B cell (primary cell): ENCODE data around the gene TTC32. TPM values are rescaled to one million over a fixed set of nuclear protein-coding genes. Genes with fewer than 3 reads are reported as not detected.

ENCODE experiments used
- ATAC-seq: fragments of 200-7000 bp; cut with Tn5 transposase; one replicate; pipeline ENCODE4 v1.10.0; 2021; ENCODE audit warnings: low read depth, mild to moderate bottlenecking, moderate number of reproducible peaks, moderate library complexity
- CTCF ChIA-PET: fragments of 350-600 bp; sonication (Branson Sonifier 250); formaldehyde crosslinking; loops from one replicate; lab custom pipeline; 2021; ENCODE audit warnings: antibody characterized with exemption, inconsistent platforms; lab: Charles Lee
- POLR2A ChIA-PET: fragments of 350-600 bp; sonication (Branson Sonifier 250); formaldehyde crosslinking; loops from one replicate; lab custom pipeline; 2021; ENCODE audit warnings: antibody characterized with exemption; lab: Charles Lee
- DNase-seq: peaks from one replicate; pipeline ENCODE4 v3.0.0; 2013
- H2AFZ ChIP-seq: 2 replicates; pipeline ENCODE4 v1.6.1; 2012; ENCODE audit warnings: mild to moderate bottlenecking, low read depth, low read length; ENCODE audit not compliant: insufficient read depth, poor library complexity, severe bottlenecking
- H3K27ac ChIP-seq, 2 donors: 1 replicate in 1 of 2; 2 replicates in 1 of 2; pipeline ENCODE4 v1.5.1; 2012 to 2013; ENCODE audit warnings: low read length in 2 of 2, mild to moderate bottlenecking in 2 of 2, moderate library complexity in 1 of 2
- H3K27me3 ChIP-seq, 4 experiments: fragments of 200-600 bp in 1 of 4; sonication (generic) in 1 of 4; replicated peaks in 1 of 4; 1 replicate in 2 of 4; 2 replicates in 2 of 4; pipeline versions ENCODE4 v1.6.1 to v1.7.0; 2013 to 2016; ENCODE audit warnings: low read length in 3 of 4, mild to moderate bottlenecking in 2 of 4, mixed read lengths in 1 of 4, moderate library complexity in 1 of 4; ENCODE audit not compliant: insufficient read depth in 4 of 4, control insufficient read depth in 3 of 4; ENCODE audit errors: control extremely low read depth in 1 of 4
- H3K36me3 ChIP-seq, 2 experiments: replicated peaks in 1 of 2; 1 replicate in 1 of 2; 2 replicates in 1 of 2; pipeline versions ENCODE4 v1.6.1 to v1.7.1; 2013; ENCODE audit warnings: low read length in 1 of 2; ENCODE audit not compliant: insufficient read depth in 2 of 2, control insufficient read depth in 1 of 2; ENCODE audit errors: control extremely low read depth in 1 of 2, extremely low read depth in 1 of 2
- H3K4me1 ChIP-seq, 2 donors: fragments of 200-600 bp in 1 of 2; sonication (generic) in 1 of 2; 1 replicate in 1 of 2; 2 replicates in 1 of 2; pipeline versions ENCODE4 v1.5.1 to v1.6.1; 2013 to 2017; ENCODE audit warnings: low read length in 2 of 2; ENCODE audit not compliant: control insufficient read depth in 2 of 2, insufficient read depth in 2 of 2
- H3K4me2 ChIP-seq: replicated peaks from 2 replicates; pipeline ENCODE3; 2012; ENCODE audit warnings: mild to moderate bottlenecking, low read depth, low read length; ENCODE audit not compliant: poor library complexity, severe bottlenecking
- H3K4me3 ChIP-seq, 5 experiments: fragments of 200-600 bp in 1 of 5; sonication (generic) in 1 of 5; 1 replicate in 3 of 5; 2 replicates in 2 of 5; pipeline versions ENCODE4 v1.5.1 to v1.7.0; 2011 to 2016; ENCODE audit warnings: low read length in 4 of 5, mild to moderate bottlenecking in 4 of 5, low read depth in 2 of 5, control low read depth in 1 of 5, moderate library complexity in 1 of 5; ENCODE audit not compliant: insufficient read depth in 1 of 5; ENCODE audit errors: control extremely low read depth in 1 of 5, extremely low read depth in 1 of 5
- H3K79me2 ChIP-seq: fragments of 200-600 bp; sonication (generic); one replicate; pipeline ENCODE4 v1.6.0; 2016; ENCODE audit warnings: low read length; ENCODE audit not compliant: control insufficient read depth, insufficient read depth
- H3K9ac ChIP-seq: fragments of 200-600 bp; sonication (generic); 2 replicates; pipeline ENCODE4 v1.6.1; 2017; ENCODE audit warnings: mild to moderate bottlenecking, low read length, moderate library complexity
- H3K9me3 ChIP-seq, 3 donors: one replicate each; pipeline versions ENCODE4 v1.6.1 to v1.7.1; 2013; ENCODE audit warnings: low read length in 2 of 3; ENCODE audit not compliant: control insufficient read depth in 2 of 3, insufficient read depth in 1 of 3; ENCODE audit errors: control extremely low read depth in 1 of 3
- H4K20me1 ChIP-seq: 2 replicates; pipeline ENCODE4 v1.6.0; 2012; ENCODE audit warnings: mild to moderate bottlenecking, low read length; ENCODE audit not compliant: insufficient read depth, control insufficient read depth, poor library complexity, severe bottlenecking
- H3K27ac Mint-ChIP-seq: one replicate; pipeline ENCODE4 v1.8.0; 2021; ENCODE audit warnings: mixed read lengths
- H3K27me3 Mint-ChIP-seq: one replicate; pipeline ENCODE4 v1.8.0; 2021; ENCODE audit warnings: mixed read lengths
- H3K4me1 Mint-ChIP-seq: one replicate; pipeline ENCODE4 v1.8.0; 2021; ENCODE audit warnings: mixed read lengths
- H3K4me3 Mint-ChIP-seq: one replicate; pipeline ENCODE4 v1.8.0; 2021; ENCODE audit warnings: mixed read lengths
- H3K9me3 Mint-ChIP-seq: one replicate; pipeline ENCODE4 v1.8.0; 2022; ENCODE audit warnings: mixed read lengths; ENCODE audit not compliant: insufficient read depth
- CTCF ChIP-seq: fragments of 200-600 bp; IDR thresholded peaks from one replicate; pipeline ENCODE4 v1.8.0; 2022; ENCODE audit warnings: antibody characterized with exemption, mild to moderate bottlenecking
- EZH2 ChIP-seq: IDR thresholded peaks from 2 replicates; pipeline ENCODE4 v1.6.1; 2012; ENCODE audit warnings: borderline replicate concordance, low read depth, mild to moderate bottlenecking, moderate library complexity, low read length; ENCODE audit not compliant: insufficient read depth, poor library complexity, severe bottlenecking
- WGBS: methylation state at CpG from one replicate; pipeline ENCODE4 v1.1.5; 2013; ENCODE audit warnings: missing lambda C conversion rate; ENCODE audit not compliant: insufficient coverage; 5-methylcytosine and 5-hydroxymethylcytosine counted together
- intact Hi-C: fragments of 100-400 bp; cut with micrococcal nuclease; formaldehyde crosslinking; loops from one replicate; pipeline ENCODE4 v1.10.0; 2022
- polyA plus RNA-seq: library from polyadenylated mRNA; depleted of rRNA; stranded (reverse); fragments of >200 nt; gene quantifications from 2 replicates; pipeline ENCODE4 v1.2.3, GENCODE V29; 2012
- total RNA-seq, 2 donors: library from RNA; stranded (reverse); fragments of 120-200 nt in 1 of 2; gene quantifications; 1 replicate in 1 of 2; 2 replicates in 1 of 2; pipeline versions ENCODE4 v1.2.3 to v1.2.4, GENCODE V29; 2013 to 2022

The TTC32 gene
- total and polyA plus RNA-seq, 2 donors (not counting 1 experiment from before 2014, with no cell fraction given): 27.7 to 38.1 TPM

- POLR2A ChIA-PET: no interaction called here
- Histone ChIP-seq H3K27me3 (no peaks in the 10 kb centered on the region), H3K4me3 (no peak overlapping the region), H3K27ac (no peak overlapping the region), H3K9ac (no peak overlapping the region), H3K79me2 (peaks cover 55% of the 10 kb centered on the region), H4K20me1 (peaks cover 18% of the 10 kb centered on the region), H3K36me3 (peaks cover 0 to 1% of the 10 kb centered on the region in 2 experiments), H3K4me2 (no peak overlapping the region), H3K9me3 (peaks cover 0 to 4% (median 0%) of the 10 kb centered on the region in 3 donors), H2AFZ (no peak overlapping the region), H3K4me1 (peaks cover 15 to 30% of the 10 kb centered on the region in 2 donors)
- ATAC-seq (no peak), DNase-seq (no peak)
- Mint-ChIP-seq H3K4me1 (peaks cover 52% of the 10 kb centered on the region), H3K27me3 (no peaks in the 10 kb centered on the region), H3K4me3 (no peak overlapping the region), H3K9me3 (peaks cover 4% of the 10 kb centered on the region), H3K27ac (no peak overlapping the region)
- CTCF ChIA-PET: no interaction called here
- intact Hi-C loops: no loop called here
- TF ChIP-seq CTCF: no peak
- TF ChIP-seq EZH2: no peak
- WGBS: 100% methylated on average over 1 of the region's 3 CpGs
Observed at GRCh38 chr2:19895535-19895934, 6.2 kb downstream of the TTC32 start.

- TF ChIP-seq CTCF: no peak
- TF ChIP-seq EZH2: no peak
- Histone ChIP-seq H3K27ac (no peak overlapping the region), H3K4me2 (no peak overlapping the region), H3K9ac (no peak overlapping the region), H3K4me3 (no peak overlapping the region), H3K4me1 (peaks cover 7 to 21% of the 10 kb centered on the region in 2 donors), H3K36me3 (peaks cover 0 to 1% of the 10 kb centered on the region in 2 experiments), H4K20me1 (peaks cover 18% of the 10 kb centered on the region), H3K9me3 (peaks cover 0 to 4% (median 0%) of the 10 kb centered on the region in 3 donors), H3K79me2 (peaks cover 46% of the 10 kb centered on the region), H3K27me3 (no peaks in the 10 kb centered on the region), H2AFZ (no peak overlapping the region)
- ChIA-PET CTCF (interaction anchor here (1.2 kb wide), 1 partner anchor 30 kb away, joined by 3 read pairs; no protein-coding TSS in a partner anchor), POLR2A (no interaction called here)
- H3K4me3 Mint-ChIP-seq: no peak overlapping the region
- ATAC-seq (no peak), DNase-seq (no peak)
- peaks cover 4% of the 10 kb centered on the region for H3K9me3 Mint-ChIP-seq
- intact Hi-C loops: no loop called here
- WGBS: 90% methylated on average over 3 of the region's 4 CpGs
- no peak overlapping the region for H3K27ac Mint-ChIP-seq
- H3K4me1 Mint-ChIP-seq: peaks cover 45% of the 10 kb centered on the region
- H3K27me3 Mint-ChIP-seq: no peaks in the 10 kb centered on the region
Observed at GRCh38 chr2:19894134-19894792, 7.5 kb downstream of the TTC32 start.
